GM23338 (cell line): Measurements from ENCODE around the gene SUGCT. TPM values are rescaled to one million over a fixed set of nuclear protein-coding genes. Genes with fewer than 3 reads are reported as not detected.

ENCODE experiments used
- ATAC-seq: fragments of 200-7000 bp; cut with Tn5 transposase; 3 replicates; pipeline ENCODE4 v1.9.1; 2020
- DNase-seq: peaks from one replicate; pipeline ENCODE4 v3.0.0-alpha.2; 2015; ENCODE audit warnings: low spot score
- H2AFZ ChIP-seq: fragments of 200-600 bp; sonication (generic); 2 replicates; pipeline ENCODE4 v1.8.0; 2016; ENCODE audit warnings: antibody characterized with exemption, mild to moderate bottlenecking, moderate library complexity
- H3F3A ChIP-seq: fragments of 200-600 bp; sonication (generic); replicated peaks from 2 replicates; pipeline ENCODE4 v1.8.0; 2017; ENCODE audit warnings: antibody characterized with exemption, mixed run types, low read depth
- H3K27ac ChIP-seq: fragments of 200-600 bp; sonication (generic); 2 replicates; pipeline ENCODE4 v1.6.1; 2016; ENCODE audit warnings: low read depth
- H3K27me3 ChIP-seq: fragments of 200-600 bp; sonication (generic); 2 replicates; pipeline ENCODE4 v1.8.0; 2016; ENCODE audit warnings: mild to moderate bottlenecking, mixed run types, moderate library complexity; ENCODE audit not compliant: insufficient read depth
- H3K36me3 ChIP-seq: fragments of 200-600 bp; sonication (generic); 2 replicates; pipeline ENCODE4 v1.8.0; 2016; ENCODE audit warnings: mild to moderate bottlenecking; ENCODE audit not compliant: insufficient read depth
- H3K4me1 ChIP-seq: fragments of 200-600 bp; sonication (generic); 2 replicates; pipeline ENCODE4 v1.8.0; 2016; ENCODE audit warnings: mild to moderate bottlenecking, moderate library complexity; ENCODE audit not compliant: insufficient read depth
- H3K4me2 ChIP-seq: fragments of 200-600 bp; sonication (generic); 2 replicates; pipeline ENCODE4 v1.7.1; 2017; ENCODE audit warnings: mixed run types
- H3K4me3 ChIP-seq: fragments of 200-600 bp; sonication (generic); 2 replicates; pipeline ENCODE4 v1.6.1; 2016; ENCODE audit warnings: mixed run types
- H3K79me2 ChIP-seq: fragments of 200-600 bp; sonication (generic); replicated peaks from 2 replicates; pipeline ENCODE4 v1.8.0; 2017; ENCODE audit warnings: mild to moderate bottlenecking; ENCODE audit not compliant: insufficient read depth
- H3K9me2 ChIP-seq: fragments of 200-600 bp; sonication (generic); 2 replicates; pipeline ENCODE4 v1.8.0; 2017; ENCODE audit not compliant: insufficient read depth
- H4K20me1 ChIP-seq: fragments of 200-600 bp; sonication (generic); replicated peaks from 2 replicates; pipeline ENCODE4 v1.8.0; 2017; ENCODE audit warnings: mild to moderate bottlenecking; ENCODE audit not compliant: insufficient read depth
- H3K27ac Mint-ChIP-seq: 2 replicates; pipeline ENCODE4 v1.8.0; 2020; ENCODE audit warnings: inconsistent platforms, mild to moderate bottlenecking, moderate library complexity, mixed read lengths
- H3K27me3 Mint-ChIP-seq: 3 replicates; pipeline ENCODE4 v1.8.0; 2022; ENCODE audit warnings: low read depth, mild to moderate bottlenecking, moderate library complexity, mixed read lengths, inconsistent platforms; ENCODE audit not compliant: insufficient read depth, poor library complexity
- H3K36me3 Mint-ChIP-seq: 3 replicates; pipeline ENCODE4 v1.8.0; 2021; ENCODE audit warnings: low read depth, mild to moderate bottlenecking, inconsistent platforms, moderate library complexity, mixed read lengths
- H3K4me1 Mint-ChIP-seq: 3 replicates; pipeline ENCODE4 v1.8.0; 2020; ENCODE audit warnings: mild to moderate bottlenecking, inconsistent platforms, mixed read lengths
- H3K4me3 Mint-ChIP-seq: 3 replicates; pipeline ENCODE4 v1.8.0; 2021; ENCODE audit warnings: moderate library complexity, mild to moderate bottlenecking, inconsistent platforms, mixed read lengths
- H3K9me3 Mint-ChIP-seq: 3 replicates; pipeline ENCODE4 v1.8.0; 2020; ENCODE audit warnings: moderate library complexity, mild to moderate bottlenecking, inconsistent platforms, mixed read lengths
- EZH2phosphoT487 ChIP-seq: fragments of 200-600 bp; sonication (generic); IDR thresholded peaks from one replicate; pipeline ENCODE4 v1.8.1; 2018; ENCODE audit warnings: antibody characterized with exemption; ENCODE audit not compliant: unreplicated experiment
- JUNB ChIP-seq: IDR thresholded peaks from one replicate; pipeline ENCODE4 v1.6.1; 2016; ENCODE audit warnings: antibody characterized with exemption; ENCODE audit not compliant: unreplicated experiment
- NANOG ChIP-seq: IDR thresholded peaks from 2 replicates; pipeline ENCODE4 v1.6.1; 2016; ENCODE audit warnings: antibody characterized with exemption, borderline replicate concordance
- POLR2AphosphoS5 ChIP-seq: IDR thresholded peaks from 2 replicates; pipeline ENCODE4 v1.6.1; 2016; ENCODE audit warnings: antibody characterized with exemption, low read depth
- STAT1 ChIP-seq: IDR thresholded peaks from one replicate; pipeline ENCODE4 v1.6.1; 2016; ENCODE audit warnings: antibody characterized with exemption; ENCODE audit not compliant: unreplicated experiment
- ZNF114 ChIP-seq: fragments of 250-450 bp; sonication (Bioruptor Pico); IDR thresholded peaks from 2 replicates; pipeline ENCODE4 v1.5.0; 2020; ENCODE audit warnings: mild to moderate bottlenecking, moderate library complexity
- ZNF331 ChIP-seq: fragments of 250-450 bp; sonication (Bioruptor Pico); IDR thresholded peaks from 2 replicates; pipeline ENCODE4 v1.5.0; 2020; ENCODE audit warnings: low read depth, mild to moderate bottlenecking, moderate library complexity
- polyA plus RNA-seq: library from polyadenylated mRNA; unstranded; fragments of >200 nt; fragmentation: Nextera tagmentation; extraction: Ambion mirVana; gene quantifications from 2 replicates; pipeline ENCODE4 v1.2.1, GENCODE V29; 2016
- total RNA-seq: library from RNA; depleted of rRNA; stranded (reverse); fragments of >200 nt; shearing (Covaris generic); gene quantifications from 2 replicates; pipeline ENCODE4 v1.2.3, GENCODE V29; 2014
- TF ChIP-seq, protein P1 (sequence below): IDR thresholded peaks from 2 replicates; pipeline ENCODE4 v1.6.1; 2016; ENCODE audit warnings: antibody characterized with exemption
- TF ChIP-seq, protein P2 (sequence below), 2 experiments: fragments of 200-600 bp in 1 of 2; sonication (generic) in 1 of 2; conservative IDR thresholded peaks; 2 replicates each; pipeline versions ENCODE4 v1.5.1 to v1.6.1; 2016 to 2017; ENCODE audit warnings: antibody characterized with exemption in 2 of 2, low read depth in 2 of 2, mild to moderate bottlenecking in 2 of 2, moderate library complexity in 1 of 2
- TF ChIP-seq, protein P3 (sequence below): IDR thresholded peaks from one replicate; pipeline ENCODE4 v1.6.1; 2018; ENCODE audit warnings: antibody characterized with exemption; ENCODE audit not compliant: unreplicated experiment

The SUGCT gene
- total and polyA plus RNA-seq, 2 experiments from 2014 or later: 4.2 to 5.6 TPM

GRCh38 chr7:40621592-40621998, 486.8 kb downstream of the SUGCT start:
- no peak for TF ChIP-seq ZNF114 (CRISPR knock-in tag)
- no peak for TF ChIP-seq POLR2AphosphoS5
- TF ChIP-seq, protein P1, sequence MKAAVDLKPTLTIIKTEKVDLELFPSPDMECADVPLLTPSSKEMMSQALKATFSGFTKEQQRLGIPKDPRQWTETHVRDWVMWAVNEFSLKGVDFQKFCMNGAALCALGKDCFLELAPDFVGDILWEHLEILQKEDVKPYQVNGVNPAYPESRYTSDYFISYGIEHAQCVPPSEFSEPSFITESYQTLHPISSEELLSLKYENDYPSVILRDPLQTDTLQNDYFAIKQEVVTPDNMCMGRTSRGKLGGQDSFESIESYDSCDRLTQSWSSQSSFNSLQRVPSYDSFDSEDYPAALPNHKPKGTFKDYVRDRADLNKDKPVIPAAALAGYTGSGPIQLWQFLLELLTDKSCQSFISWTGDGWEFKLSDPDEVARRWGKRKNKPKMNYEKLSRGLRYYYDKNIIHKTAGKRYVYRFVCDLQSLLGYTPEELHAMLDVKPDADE: no peak
- TF ChIP-seq ZNF331 (CRISPR knock-in tag): no peak
- peaks cover 6% of the 10 kb centered on the region; the same call in 2 of the 3 replicates for H3K4me1 Mint-ChIP-seq
- DNase-seq: no peak
- Histone ChIP-seq H2AFZ (no peak overlapping the region), H3K79me2 (no peaks in the 10 kb centered on the region), H4K20me1 (no peaks in the 10 kb centered on the region), H3K27me3 (no peaks in the 10 kb centered on the region), H3F3A (no peaks in the 10 kb centered on the region), H3K4me3 (no peak overlapping the region), H3K27ac (no peak overlapping the region), H3K4me1 (no peaks in the 10 kb centered on the region; the same call in 1 of the 2 replicates), H3K36me3 (no peaks in the 10 kb centered on the region), H3K9me2 (peaks cover 4% of the 10 kb centered on the region; the same call in 1 of the 2 replicates), H3K4me2 (no peak overlapping the region)
- no peak for ATAC-seq
- H3K9me3 Mint-ChIP-seq: no peaks in the 10 kb centered on the region
- H3K4me3 Mint-ChIP-seq: no peak overlapping the region
- H3K36me3 Mint-ChIP-seq: no peaks in the 10 kb centered on the region
- no peak overlapping the region for H3K27ac Mint-ChIP-seq
- peaks cover 2% of the 10 kb centered on the region for H3K27me3 Mint-ChIP-seq

DNA sequence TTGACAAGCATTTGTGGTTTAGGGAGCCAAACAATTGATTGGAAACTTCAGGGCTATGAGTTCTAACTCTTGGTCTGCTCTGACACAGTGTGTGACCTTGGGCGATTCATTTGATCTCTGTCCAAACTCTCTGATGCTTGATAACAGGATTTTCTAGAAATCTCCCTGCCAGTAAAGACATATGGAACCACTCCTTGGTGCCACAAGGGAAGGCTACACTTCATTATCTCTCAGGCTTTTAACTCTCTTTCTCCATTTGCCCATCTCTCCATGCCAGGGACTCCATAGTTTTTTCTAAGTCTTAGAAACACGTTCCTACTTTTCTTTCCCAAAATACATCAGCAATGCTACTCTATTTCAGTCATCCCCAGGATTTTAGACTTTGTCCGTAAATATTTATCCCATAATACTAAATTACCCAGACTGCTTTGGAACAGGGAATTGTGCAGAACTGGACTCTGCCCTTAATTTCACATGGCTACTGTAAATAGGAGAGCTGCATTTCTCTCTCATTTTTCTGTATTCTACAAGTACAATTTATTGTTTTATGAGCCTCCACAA, 488.2 kb downstream of the SUGCT start:
- TF ChIP-seq JUNB: no peak
- TF ChIP-seq, protein P1: no peak
- no peak for TF ChIP-seq NANOG
- TF ChIP-seq, protein P2, sequence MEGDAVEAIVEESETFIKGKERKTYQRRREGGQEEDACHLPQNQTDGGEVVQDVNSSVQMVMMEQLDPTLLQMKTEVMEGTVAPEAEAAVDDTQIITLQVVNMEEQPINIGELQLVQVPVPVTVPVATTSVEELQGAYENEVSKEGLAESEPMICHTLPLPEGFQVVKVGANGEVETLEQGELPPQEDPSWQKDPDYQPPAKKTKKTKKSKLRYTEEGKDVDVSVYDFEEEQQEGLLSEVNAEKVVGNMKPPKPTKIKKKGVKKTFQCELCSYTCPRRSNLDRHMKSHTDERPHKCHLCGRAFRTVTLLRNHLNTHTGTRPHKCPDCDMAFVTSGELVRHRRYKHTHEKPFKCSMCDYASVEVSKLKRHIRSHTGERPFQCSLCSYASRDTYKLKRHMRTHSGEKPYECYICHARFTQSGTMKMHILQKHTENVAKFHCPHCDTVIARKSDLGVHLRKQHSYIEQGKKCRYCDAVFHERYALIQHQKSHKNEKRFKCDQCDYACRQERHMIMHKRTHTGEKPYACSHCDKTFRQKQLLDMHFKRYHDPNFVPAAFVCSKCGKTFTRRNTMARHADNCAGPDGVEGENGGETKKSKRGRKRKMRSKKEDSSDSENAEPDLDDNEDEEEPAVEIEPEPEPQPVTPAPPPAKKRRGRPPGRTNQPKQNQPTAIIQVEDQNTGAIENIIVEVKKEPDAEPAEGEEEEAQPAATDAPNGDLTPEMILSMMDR (conservative IDR thresholded peaks at IDR 0.05; ENCODE audit: low read depth in 2 of 2): no peak
- TF ChIP-seq, protein P3, sequence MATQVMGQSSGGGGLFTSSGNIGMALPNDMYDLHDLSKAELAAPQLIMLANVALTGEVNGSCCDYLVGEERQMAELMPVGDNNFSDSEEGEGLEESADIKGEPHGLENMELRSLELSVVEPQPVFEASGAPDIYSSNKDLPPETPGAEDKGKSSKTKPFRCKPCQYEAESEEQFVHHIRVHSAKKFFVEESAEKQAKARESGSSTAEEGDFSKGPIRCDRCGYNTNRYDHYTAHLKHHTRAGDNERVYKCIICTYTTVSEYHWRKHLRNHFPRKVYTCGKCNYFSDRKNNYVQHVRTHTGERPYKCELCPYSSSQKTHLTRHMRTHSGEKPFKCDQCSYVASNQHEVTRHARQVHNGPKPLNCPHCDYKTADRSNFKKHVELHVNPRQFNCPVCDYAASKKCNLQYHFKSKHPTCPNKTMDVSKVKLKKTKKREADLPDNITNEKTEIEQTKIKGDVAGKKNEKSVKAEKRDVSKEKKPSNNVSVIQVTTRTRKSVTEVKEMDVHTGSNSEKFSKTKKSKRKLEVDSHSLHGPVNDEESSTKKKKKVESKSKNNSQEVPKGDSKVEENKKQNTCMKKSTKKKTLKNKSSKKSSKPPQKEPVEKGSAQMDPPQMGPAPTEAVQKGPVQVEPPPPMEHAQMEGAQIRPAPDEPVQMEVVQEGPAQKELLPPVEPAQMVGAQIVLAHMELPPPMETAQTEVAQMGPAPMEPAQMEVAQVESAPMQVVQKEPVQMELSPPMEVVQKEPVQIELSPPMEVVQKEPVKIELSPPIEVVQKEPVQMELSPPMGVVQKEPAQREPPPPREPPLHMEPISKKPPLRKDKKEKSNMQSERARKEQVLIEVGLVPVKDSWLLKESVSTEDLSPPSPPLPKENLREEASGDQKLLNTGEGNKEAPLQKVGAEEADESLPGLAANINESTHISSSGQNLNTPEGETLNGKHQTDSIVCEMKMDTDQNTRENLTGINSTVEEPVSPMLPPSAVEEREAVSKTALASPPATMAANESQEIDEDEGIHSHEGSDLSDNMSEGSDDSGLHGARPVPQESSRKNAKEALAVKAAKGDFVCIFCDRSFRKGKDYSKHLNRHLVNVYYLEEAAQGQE: no peak
- TF ChIP-seq STAT1: no peak
- TF ChIP-seq ZNF114 (CRISPR knock-in tag): no peak
- TF ChIP-seq POLR2AphosphoS5: no peak
- no peak for TF ChIP-seq EZH2phosphoT487
- H3K36me3 Mint-ChIP-seq: no peaks in the 10 kb centered on the region
- Histone ChIP-seq H2AFZ (no peak overlapping the region), H3K4me3 (no peak overlapping the region), H3F3A (no peaks in the 10 kb centered on the region), H4K20me1 (no peaks in the 10 kb centered on the region), H3K4me2 (no peak overlapping the region), H3K79me2 (no peaks in the 10 kb centered on the region), H3K9me2 (peaks cover 6% of the 10 kb centered on the region; the same call in 1 of the 2 replicates), H3K4me1 (no peaks in the 10 kb centered on the region; the same call in 1 of the 2 replicates), H3K27ac (no peak overlapping the region), H3K27me3 (no peaks in the 10 kb centered on the region), H3K36me3 (no peaks in the 10 kb centered on the region)
- ATAC-seq: no peak
- peaks cover 6% of the 10 kb centered on the region; the same call in 2 of the 3 replicates for H3K4me1 Mint-ChIP-seq
- H3K27me3 Mint-ChIP-seq: peaks cover 2% of the 10 kb centered on the region
- no peak overlapping the region for H3K4me3 Mint-ChIP-seq
- H3K27ac Mint-ChIP-seq: no peak overlapping the region
- no peaks in the 10 kb centered on the region for H3K9me3 Mint-ChIP-seq
- DNase-seq: no peak
